ENCODE measurements around the gene TIMM21.

TIMM21 gene

DNA sequence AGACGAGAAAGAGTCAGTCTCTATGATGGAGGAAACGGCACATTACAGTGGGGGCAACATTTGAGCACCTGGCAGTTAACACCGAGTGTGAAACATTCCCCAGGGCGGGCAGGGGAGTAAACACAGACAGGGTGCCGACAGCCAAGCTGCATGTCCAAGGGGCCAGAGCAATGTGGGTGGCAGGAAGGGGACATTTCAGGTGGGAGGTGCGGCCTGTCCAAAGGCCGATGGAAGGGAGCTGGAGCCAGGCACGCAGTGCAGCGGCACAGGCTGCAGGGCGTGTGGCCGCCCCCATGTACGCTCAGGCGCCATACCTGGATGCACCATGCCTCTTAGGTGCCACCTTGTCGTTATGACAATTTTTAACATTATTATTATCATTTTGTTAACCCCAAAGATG, 43.3 kb downstream of the TIMM21 start:
- DNase-seq (ENCODE audit: low read depth in 2 of 2): no peak

DNA sequence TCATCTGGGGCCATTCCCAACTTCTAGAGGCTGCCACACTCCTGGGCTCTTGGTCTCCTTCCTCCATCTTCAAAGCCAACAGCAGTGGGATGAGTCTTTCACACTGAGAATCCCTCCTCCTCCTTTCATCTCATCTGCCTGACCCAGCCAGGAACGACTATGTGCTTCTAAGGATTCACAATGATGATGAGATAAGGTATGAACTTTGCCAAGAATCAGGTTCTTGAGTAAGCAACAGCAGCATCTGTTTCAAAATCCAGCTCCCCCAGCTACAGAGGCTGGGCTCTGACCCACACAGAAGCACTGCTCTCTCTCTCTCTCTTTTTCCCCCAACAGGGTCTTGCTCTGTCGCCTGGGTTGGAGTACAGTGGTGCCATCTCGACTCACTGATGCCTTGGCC, 46.4 kb downstream of the TIMM21 start:
- DNase-seq (ENCODE audit: low read depth in 2 of 2): no peak

DNA sequence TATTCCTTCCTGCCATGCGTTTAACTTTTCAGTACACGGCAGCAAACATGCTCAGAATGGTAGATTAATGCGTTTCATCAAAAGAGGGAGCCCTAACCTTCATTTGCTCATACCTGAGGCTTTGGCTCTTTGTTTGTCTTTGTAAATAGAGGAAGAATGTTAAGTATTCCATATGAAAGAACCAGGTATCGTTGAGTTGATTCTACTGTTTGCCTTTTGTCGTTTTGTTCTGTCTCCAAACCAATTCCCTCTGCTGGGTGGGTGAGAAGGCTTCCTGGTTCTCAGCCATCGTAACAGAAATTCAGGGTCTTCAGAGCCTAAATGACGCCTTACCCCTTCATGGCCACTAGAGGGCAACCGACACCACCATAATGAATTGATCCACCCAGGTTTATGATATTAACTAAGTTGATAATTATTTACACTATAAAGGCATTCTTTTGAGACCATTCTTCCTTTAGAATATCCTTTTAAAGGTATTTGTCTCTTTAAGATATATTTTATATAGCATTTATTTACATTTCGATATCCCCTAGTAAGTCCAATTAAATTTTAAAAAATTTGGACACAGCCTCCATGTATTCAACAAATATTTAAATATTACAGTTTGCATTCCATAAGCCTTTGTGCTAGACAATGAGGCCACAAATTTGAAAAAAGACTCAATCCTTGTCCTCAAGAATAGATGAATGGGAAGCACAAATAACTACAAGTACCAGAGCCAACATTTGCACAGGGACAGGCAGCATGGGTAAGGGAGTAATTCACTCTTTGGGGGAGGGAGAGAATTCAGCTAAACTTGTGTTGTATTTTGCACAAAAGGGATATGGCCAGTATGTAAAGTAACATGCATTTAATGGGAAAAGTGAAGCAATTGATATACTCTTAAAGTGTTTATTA, 48.1 kb downstream of the TIMM21 start:
- DNase-seq (ENCODE audit: low read depth in 2 of 2): peak; percentile 8 to 11

DNA sequence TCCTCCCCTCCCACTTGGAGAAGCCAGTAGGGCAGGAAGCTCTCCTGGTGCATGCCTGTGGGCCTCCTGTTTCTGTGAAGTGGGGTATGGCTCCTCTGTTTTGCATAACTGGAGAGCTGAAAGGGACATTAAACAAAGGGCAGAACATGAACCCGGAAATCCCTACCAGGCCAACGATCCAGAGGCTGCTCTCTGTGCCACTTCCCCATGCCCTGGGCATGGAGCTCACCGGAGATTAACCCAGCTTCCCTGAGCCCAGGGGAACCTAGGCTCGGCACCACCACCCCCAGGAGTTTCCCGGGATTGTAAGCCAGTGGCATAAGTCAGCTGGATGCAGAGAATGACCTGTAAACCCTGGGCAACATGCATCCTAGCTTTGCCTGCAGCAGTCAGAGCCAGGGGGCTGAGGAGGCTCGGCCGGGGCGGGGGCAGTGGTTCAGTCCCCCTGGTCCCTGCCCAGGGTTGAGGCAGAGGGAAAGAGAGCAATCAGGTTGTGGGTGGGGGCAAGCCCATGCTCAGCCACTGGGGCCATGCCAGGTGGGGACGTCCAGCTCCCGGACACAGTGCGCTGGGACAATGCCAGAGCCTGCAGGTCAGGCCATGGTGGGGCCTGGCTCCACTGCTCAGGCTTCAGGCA, 49.5 kb downstream of the TIMM21 start:
- DNase-seq (ENCODE audit: low read depth in 2 of 2): no peak

DNA sequence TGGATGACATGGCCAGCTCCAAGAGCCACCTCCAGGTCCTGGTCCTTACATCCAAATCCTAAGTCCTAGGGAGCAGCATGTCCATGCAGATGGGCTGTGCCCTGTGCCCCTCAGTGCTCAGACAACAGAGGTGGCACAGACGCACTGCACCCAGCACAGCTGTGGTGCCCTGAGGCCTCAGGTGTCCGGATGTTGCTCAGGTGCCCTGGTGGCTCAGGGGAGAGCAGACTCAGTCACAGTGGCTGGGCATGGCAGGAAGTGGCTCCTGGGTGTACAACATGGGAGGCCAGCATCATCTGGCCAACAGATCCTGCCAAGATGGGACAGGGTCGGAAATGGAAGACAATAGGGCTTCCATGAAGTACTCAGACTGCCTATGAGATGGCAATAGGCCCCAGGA, 50.1 kb downstream of the TIMM21 start:
- DNase-seq (ENCODE audit: low read depth in 2 of 2): no peak

DNA sequence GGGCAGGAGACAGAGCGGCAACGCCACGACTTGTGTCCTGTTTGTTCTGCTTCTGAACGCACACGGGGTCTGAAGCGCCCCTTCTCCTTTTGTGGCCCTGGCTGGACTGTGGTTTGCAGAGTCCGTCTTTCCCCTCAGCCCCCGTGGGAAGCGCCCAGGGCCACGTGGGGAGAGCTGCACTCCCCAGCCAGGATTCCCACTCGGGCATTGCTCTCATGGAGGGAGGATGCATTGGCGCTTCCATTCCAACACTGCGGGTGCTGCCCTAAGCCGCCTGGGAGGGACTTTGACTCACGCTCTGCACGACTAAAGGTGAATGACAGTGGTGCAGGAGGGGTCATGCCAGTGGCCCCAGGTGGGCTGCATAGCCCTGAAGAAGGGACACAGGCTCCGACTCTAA, 52.5 kb downstream of the TIMM21 start:
- DNase-seq (ENCODE audit: low read depth in 2 of 2): no peak

DNA sequence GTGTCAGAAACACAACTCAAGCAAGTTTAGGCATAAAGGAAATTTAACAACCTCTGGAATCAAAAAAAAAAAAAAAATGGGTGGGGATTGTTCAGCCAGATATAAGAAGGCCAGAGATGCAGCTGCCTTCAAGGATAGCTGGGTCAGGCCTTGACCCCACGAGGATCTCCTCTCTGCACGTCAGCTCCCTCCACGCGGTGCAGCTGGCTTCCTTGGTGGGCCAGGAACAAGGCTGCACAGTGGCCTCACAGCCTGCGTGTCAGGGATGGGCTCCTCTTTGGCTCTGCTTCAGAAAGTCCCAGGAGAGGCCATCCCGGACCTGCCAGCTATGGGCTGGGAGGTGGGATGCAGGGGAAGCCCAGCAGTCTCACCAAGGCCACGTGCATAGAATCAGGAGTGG, 55.5 kb downstream of the TIMM21 start:
- DNase-seq (ENCODE audit: low read depth in 2 of 2): no peak

DNA sequence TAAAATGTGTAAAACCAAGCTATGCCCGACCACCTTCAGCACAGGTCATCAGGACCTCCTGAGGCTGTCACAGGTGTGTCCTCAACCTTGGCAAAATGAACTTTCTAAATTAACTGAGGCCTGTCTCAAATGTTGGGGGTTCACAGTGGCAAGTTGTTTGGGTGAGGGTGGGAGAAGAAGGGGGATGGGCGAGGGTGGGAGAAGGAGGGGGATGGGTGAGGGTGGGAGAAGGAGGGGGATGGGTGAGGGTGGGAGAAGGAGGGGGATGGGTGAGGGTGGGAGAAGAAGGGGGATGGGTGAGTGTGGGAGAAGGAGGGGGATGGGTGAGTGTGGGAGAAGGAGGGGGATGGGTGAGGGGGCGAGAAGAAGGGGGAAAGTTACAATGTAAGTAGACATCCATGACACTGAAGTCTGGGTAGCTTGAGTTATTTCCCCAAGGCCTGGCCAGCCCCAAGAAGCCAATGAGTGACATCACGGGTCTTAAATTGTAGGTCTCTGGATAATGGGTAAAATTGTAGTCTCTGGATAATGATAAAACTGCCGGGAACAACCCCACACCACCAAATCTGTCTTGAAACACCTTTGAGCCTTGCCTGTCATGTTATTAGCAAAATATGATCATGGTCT, 56.3 kb downstream of the TIMM21 start:
- DNase-seq (ENCODE audit: low read depth in 2 of 2): no peak

All from stimulated activated CD4-positive, alpha-beta T cell treated with anti-CD3 and anti-CD28 coated beads, Interleukin-12 subunit alpha, Interleukin-12 subunit beta, amount 100 ng/mL, for 24 hours (primary cell).